ENCODE results near the gene NEAT1. TPM values are rescaled to one million over a fixed set of nuclear protein-coding genes. Genes with fewer than 3 reads are reported as not detected.

The NEAT1 gene
- total and polyA plus RNA-seq, 2 of the 8 experiments (the other 6 are each of a cell fraction or from before 2014, with no cell fraction given): 2.4 to 10.7 TPM

DNA sequence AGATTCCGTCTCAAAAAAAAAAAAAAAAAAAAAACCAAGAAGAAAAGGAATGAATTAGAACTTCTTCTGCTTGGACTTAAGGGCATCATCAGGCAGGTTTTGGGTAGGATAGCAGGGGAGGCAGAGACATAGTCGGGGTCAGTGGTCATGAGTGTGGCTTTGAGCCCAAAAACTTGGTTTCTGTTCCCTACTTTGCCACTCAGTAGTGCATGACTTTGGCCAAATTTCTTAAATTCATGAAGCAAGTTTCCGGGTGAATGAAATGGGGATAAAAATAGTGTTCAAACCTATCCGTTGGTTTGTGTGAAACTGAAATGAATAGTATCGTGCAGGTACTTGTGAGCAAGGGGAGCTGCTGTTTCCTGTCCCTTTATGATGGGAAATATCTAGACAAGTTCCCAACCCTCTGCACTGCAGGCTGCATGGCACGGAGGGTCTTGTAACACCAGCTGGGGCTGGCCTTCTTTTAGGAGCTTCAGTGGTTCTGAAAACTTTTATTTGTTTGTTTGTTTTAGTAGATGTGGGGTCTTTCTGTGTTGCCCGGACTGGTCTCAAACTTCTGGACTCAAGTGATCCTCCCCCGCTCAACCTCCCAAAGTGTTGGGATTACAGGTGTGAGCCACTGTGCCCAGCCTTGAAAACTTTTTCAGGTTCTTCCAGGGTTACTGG is 18.4 kb downstream of the NEAT1 start (continued):
- TF ChIP-seq, protein P1, sequence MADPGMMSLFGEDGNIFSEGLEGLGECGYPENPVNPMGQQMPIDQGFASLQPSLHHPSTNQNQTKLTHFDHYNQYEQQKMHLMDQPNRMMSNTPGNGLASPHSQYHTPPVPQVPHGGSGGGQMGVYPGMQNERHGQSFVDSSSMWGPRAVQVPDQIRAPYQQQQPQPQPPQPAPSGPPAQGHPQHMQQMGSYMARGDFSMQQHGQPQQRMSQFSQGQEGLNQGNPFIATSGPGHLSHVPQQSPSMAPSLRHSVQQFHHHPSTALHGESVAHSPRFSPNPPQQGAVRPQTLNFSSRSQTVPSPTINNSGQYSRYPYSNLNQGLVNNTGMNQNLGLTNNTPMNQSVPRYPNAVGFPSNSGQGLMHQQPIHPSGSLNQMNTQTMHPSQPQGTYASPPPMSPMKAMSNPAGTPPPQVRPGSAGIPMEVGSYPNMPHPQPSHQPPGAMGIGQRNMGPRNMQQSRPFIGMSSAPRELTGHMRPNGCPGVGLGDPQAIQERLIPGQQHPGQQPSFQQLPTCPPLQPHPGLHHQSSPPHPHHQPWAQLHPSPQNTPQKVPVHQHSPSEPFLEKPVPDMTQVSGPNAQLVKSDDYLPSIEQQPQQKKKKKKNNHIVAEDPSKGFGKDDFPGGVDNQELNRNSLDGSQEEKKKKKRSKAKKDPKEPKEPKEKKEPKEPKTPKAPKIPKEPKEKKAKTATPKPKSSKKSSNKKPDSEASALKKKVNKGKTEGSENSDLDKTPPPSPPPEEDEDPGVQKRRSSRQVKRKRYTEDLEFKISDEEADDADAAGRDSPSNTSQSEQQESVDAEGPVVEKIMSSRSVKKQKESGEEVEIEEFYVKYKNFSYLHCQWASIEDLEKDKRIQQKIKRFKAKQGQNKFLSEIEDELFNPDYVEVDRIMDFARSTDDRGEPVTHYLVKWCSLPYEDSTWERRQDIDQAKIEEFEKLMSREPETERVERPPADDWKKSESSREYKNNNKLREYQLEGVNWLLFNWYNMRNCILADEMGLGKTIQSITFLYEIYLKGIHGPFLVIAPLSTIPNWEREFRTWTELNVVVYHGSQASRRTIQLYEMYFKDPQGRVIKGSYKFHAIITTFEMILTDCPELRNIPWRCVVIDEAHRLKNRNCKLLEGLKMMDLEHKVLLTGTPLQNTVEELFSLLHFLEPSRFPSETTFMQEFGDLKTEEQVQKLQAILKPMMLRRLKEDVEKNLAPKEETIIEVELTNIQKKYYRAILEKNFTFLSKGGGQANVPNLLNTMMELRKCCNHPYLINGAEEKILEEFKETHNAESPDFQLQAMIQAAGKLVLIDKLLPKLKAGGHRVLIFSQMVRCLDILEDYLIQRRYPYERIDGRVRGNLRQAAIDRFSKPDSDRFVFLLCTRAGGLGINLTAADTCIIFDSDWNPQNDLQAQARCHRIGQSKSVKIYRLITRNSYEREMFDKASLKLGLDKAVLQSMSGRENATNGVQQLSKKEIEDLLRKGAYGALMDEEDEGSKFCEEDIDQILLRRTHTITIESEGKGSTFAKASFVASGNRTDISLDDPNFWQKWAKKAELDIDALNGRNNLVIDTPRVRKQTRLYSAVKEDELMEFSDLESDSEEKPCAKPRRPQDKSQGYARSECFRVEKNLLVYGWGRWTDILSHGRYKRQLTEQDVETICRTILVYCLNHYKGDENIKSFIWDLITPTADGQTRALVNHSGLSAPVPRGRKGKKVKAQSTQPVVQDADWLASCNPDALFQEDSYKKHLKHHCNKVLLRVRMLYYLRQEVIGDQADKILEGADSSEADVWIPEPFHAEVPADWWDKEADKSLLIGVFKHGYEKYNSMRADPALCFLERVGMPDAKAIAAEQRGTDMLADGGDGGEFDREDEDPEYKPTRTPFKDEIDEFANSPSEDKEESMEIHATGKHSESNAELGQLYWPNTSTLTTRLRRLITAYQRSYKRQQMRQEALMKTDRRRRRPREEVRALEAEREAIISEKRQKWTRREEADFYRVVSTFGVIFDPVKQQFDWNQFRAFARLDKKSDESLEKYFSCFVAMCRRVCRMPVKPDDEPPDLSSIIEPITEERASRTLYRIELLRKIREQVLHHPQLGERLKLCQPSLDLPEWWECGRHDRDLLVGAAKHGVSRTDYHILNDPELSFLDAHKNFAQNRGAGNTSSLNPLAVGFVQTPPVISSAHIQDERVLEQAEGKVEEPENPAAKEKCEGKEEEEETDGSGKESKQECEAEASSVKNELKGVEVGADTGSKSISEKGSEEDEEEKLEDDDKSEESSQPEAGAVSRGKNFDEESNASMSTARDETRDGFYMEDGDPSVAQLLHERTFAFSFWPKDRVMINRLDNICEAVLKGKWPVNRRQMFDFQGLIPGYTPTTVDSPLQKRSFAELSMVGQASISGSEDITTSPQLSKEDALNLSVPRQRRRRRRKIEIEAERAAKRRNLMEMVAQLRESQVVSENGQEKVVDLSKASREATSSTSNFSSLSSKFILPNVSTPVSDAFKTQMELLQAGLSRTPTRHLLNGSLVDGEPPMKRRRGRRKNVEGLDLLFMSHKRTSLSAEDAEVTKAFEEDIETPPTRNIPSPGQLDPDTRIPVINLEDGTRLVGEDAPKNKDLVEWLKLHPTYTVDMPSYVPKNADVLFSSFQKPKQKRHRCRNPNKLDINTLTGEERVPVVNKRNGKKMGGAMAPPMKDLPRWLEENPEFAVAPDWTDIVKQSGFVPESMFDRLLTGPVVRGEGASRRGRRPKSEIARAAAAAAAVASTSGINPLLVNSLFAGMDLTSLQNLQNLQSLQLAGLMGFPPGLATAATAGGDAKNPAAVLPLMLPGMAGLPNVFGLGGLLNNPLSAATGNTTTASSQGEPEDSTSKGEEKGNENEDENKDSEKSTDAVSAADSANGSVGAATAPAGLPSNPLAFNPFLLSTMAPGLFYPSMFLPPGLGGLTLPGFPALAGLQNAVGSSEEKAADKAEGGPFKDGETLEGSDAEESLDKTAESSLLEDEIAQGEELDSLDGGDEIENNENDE (IDR thresholded peaks at IDR 0.05; ENCODE audit: insufficient replicate concordance, low read length): no peak
- TF ChIP-seq EZH2 (IDR thresholded peaks at IDR 0.05; ENCODE audit: low read depth, low read length, severe bottlenecking): no peak

All from H1 (cell line).